Germinal center (tissue), 1 donor: ENCODE measurements around the gene SMARCD2.
"Not testable (repeated sequence)": the region's sequence is repeated elsewhere in the genome, so short reads cannot be mapped to it uniquely, and the experiment has no call there.

ENCODE experiments used
- DNase-seq: peaks from one replicate; pipeline ENCODE4 v3.0.0; 2012; ENCODE audit warnings: mixed read lengths, low spot score

Gene SMARCD2

GRCh38 chr17:63800783-63801182 lies 41.7 kb downstream of the SMARCD2 start:
- no peak for DNase-seq

- DNase-seq = no peak
Observed at GRCh38 chr17:63798572-63799106, 43.8 kb downstream of the SMARCD2 start.

GRCh38 chr17:63796375-63796774 lies 46.1 kb downstream of the SMARCD2 start:
- not testable (repeated sequence) for DNase-seq

GRCh38 chr17:63792055-63792729 lies 50.3 kb downstream of the SMARCD2 start:
- no peak for DNase-seq

- DNase-seq = no peak
Observed at GRCh38 chr17:63790057-63790456, 52.4 kb downstream of the SMARCD2 start.

GRCh38 chr17:63786971-63787711 lies 55.3 kb downstream of the SMARCD2 start:
- no peak for DNase-seq

- no peak for DNase-seq
Observed at GRCh38 chr17:63786117-63786516, 56.4 kb downstream of the SMARCD2 start.

GRCh38 chr17:63785556-63785955 lies 56.9 kb downstream of the SMARCD2 start:
- DNase-seq = no peak

- no peak for DNase-seq
Observed at GRCh38 chr17:63783522-63783921, 59.0 kb downstream of the SMARCD2 start.
